HCT116 (cell line): ENCODE data around the gene FHIT. TPM values are rescaled to one million over a fixed set of nuclear protein-coding genes. Genes with fewer than 3 reads are reported as not detected.

ENCODE experiments used
- ATAC-seq: fragments of 200-7000 bp; cut with Tn5 transposase; 2 replicates; pipeline ENCODE4 v1.9.1; 2020; ENCODE audit warnings: mild to moderate bottlenecking, moderate library complexity
- BruUV-seq: library from RNA; stranded (reverse); fragments of 400-500 nt; replicated peaks from 2 replicates; lab custom pipeline; 2021; lab: Mats Ljungman, UMichigan
- CTCF ChIA-PET: fragments of 300-600 bp; sonication (Branson Sonifier 250); formaldehyde crosslinking; loops from one replicate; lab custom pipeline; 2021; ENCODE audit warnings: antibody characterized with exemption; lab: Charles Lee
- POLR2A ChIA-PET: fragments of 300-600, 350-600 bp; sonication (Branson Sonifier 250); formaldehyde crosslinking; loops from one replicate; lab custom pipeline; 2021; ENCODE audit warnings: antibody characterized with exemption; lab: Charles Lee
- RAD21 ChIA-PET, 2 experiments: fragments of 300-600 bp; sonication (Branson Sonifier 250); formaldehyde crosslinking; loops; one replicate each; lab custom pipeline; 2023; ENCODE audit warnings: low total read pairs in 2 of 2; ENCODE audit not compliant: uncharacterized antibody in 2 of 2, unreplicated experiment in 2 of 2, low non-redundant PET in 1 of 2; lab: Charles Lee
- DNase-seq: peaks from one replicate; pipeline ENCODE4 v3.0.0-alpha.2; 2010; ENCODE audit warnings: low read depth, low spot score
- H2AFZ ChIP-seq: fragments of 200-600 bp; shearing (Covaris generic), sonication (generic); 2 replicates; pipeline ENCODE4 v1.6.1; 2017; ENCODE audit warnings: low read depth, mixed run types, mixed read lengths, antibody characterized with exemption, low read length; ENCODE audit not compliant: poor library complexity, severe bottlenecking
- H3K27ac ChIP-seq: 2 replicates; pipeline ENCODE4 v1.5.1; 2012; ENCODE audit warnings: low read depth, low read length
- H3K27me3 ChIP-seq: fragments of 200-600 bp; sonication (generic); 2 replicates; pipeline ENCODE4 v1.6.1; 2016; ENCODE audit warnings: mixed run types, low read length, mixed read lengths; ENCODE audit not compliant: insufficient read depth
- H3K36me3 ChIP-seq, 2 experiments: fragments of 200-500 bp in 1 of 2; fragments of 200-600 bp in 1 of 2; sonication (Bioruptor generic) in 1 of 2; sonication (generic) in 1 of 2; 2 replicates each; pipeline versions ENCODE4 v1.5.1 to v1.6.1; 2014 to 2016; ENCODE audit warnings: low read length in 2 of 2, inconsistent platforms in 1 of 2, mixed read lengths in 1 of 2, mixed run types in 1 of 2; ENCODE audit not compliant: insufficient read depth in 2 of 2, control insufficient read depth in 1 of 2
- H3K4me1 ChIP-seq, 2 experiments: fragments of 200-600 bp in 1 of 2; sonication (generic) in 1 of 2; 2 replicates each; pipeline versions ENCODE4 v1.5.1 to v1.6.1; 2012 to 2017; ENCODE audit warnings: low read length in 2 of 2, inconsistent platforms in 1 of 2, mild to moderate bottlenecking in 1 of 2, mixed read lengths in 1 of 2, mixed run types in 1 of 2, moderate library complexity in 1 of 2; ENCODE audit not compliant: insufficient read depth in 2 of 2, control insufficient read depth in 1 of 2
- H3K4me2 ChIP-seq: fragments of 200-600 bp; sonication (generic); 2 replicates; pipeline ENCODE4 v1.6.1; 2017; ENCODE audit warnings: mixed run types, low read length, mixed read lengths
- H3K4me3 ChIP-seq, 2 experiments: fragments of 200-600 bp in 1 of 2; sonication (generic) in 1 of 2; replicated peaks in 1 of 2; 2 replicates each; pipeline ENCODE4 v1.5.1; 2011 to 2016; ENCODE audit warnings: low read length in 2 of 2, control low read depth in 1 of 2, low read depth in 1 of 2, mild to moderate bottlenecking in 1 of 2, mixed read lengths in 1 of 2, mixed run types in 1 of 2
- H3K79me2 ChIP-seq: fragments of 200-600 bp; sonication (generic); 2 replicates; pipeline ENCODE4 v1.6.1; 2017; ENCODE audit warnings: mild to moderate bottlenecking, mixed run types, low read length, moderate library complexity, mixed read lengths; ENCODE audit not compliant: insufficient read depth
- H3K9ac ChIP-seq: fragments of 200-600 bp; sonication (generic); 2 replicates; pipeline ENCODE4 v1.6.1; 2016; ENCODE audit warnings: low read length, mixed read lengths
- H3K9me2 ChIP-seq: fragments of 200-600 bp; sonication (generic), shearing (Covaris generic); 2 replicates; pipeline ENCODE4 v1.6.1; 2017; ENCODE audit warnings: mixed run types, mild to moderate bottlenecking, moderate library complexity; ENCODE audit not compliant: insufficient read depth
- H3K9me3 ChIP-seq, 2 experiments: fragments of 200-500 bp in 1 of 2; fragments of 200-600 bp in 1 of 2; sonication (Bioruptor generic) in 1 of 2; sonication (generic) in 1 of 2; 2 replicates each; pipeline ENCODE4 v1.6.1; 2014 to 2017; ENCODE audit warnings: low read length in 2 of 2, mixed read lengths in 2 of 2, inconsistent platforms in 1 of 2, low read depth in 1 of 2, mild to moderate bottlenecking in 1 of 2, mixed run types in 1 of 2, moderate library complexity in 1 of 2; ENCODE audit not compliant: control insufficient read depth in 1 of 2, insufficient read depth in 1 of 2
- H4K20me1 ChIP-seq: fragments of 200-600 bp; sonication (generic), shearing (Covaris generic); 2 replicates; pipeline ENCODE4 v1.6.1; 2017; ENCODE audit warnings: mixed run types, mild to moderate bottlenecking, moderate library complexity; ENCODE audit not compliant: insufficient read depth
- CBX3 ChIP-seq: IDR thresholded peaks from 2 replicates; pipeline ENCODE4 v1.6.1; 2012; ENCODE audit warnings: low read depth
- CEBPB ChIP-seq: IDR thresholded peaks from 2 replicates; pipeline ENCODE4 v1.6.1; 2012; ENCODE audit warnings: low read depth
- EGR1 ChIP-seq: IDR thresholded peaks from 2 replicates; pipeline ENCODE4 v1.6.1; 2012; ENCODE audit warnings: low read depth
- ELF1 ChIP-seq: IDR thresholded peaks from 2 replicates; pipeline ENCODE4 v1.6.1; 2012; ENCODE audit warnings: low read depth, borderline replicate concordance
- EZH2 ChIP-seq: fragments of 200-600 bp; sonication (generic); IDR thresholded peaks from 2 replicates; pipeline ENCODE4 v1.6.1; 2017; ENCODE audit warnings: antibody characterized with exemption, mixed run types
- EZH2phosphoT487 ChIP-seq: fragments of 200-600 bp; IDR thresholded peaks from 2 replicates; pipeline ENCODE4 v1.6.1; 2018; ENCODE audit warnings: antibody characterized with exemption, borderline replicate concordance
- JUND ChIP-seq: IDR thresholded peaks from 2 replicates; pipeline ENCODE4 v1.6.1; 2012
- POLR2A ChIP-seq: IDR thresholded peaks from 2 replicates; pipeline ENCODE4 v1.7.0; 2011; ENCODE audit warnings: borderline replicate concordance; ENCODE audit not compliant: insufficient read depth, insufficient read length; ENCODE audit errors: extremely low read depth
- POLR2AphosphoS5 ChIP-seq: IDR thresholded peaks from 2 replicates; pipeline ENCODE4 v1.6.1; 2011; ENCODE audit warnings: mild to moderate bottlenecking, low read depth, low read length, moderate library complexity
- RAD21 ChIP-seq: IDR thresholded peaks from 2 replicates; pipeline ENCODE4 v1.6.1; 2012; ENCODE audit warnings: low read depth, mild to moderate bottlenecking
- SIN3A ChIP-seq: IDR thresholded peaks from 2 replicates; pipeline ENCODE4 v1.6.1; 2012; ENCODE audit warnings: low read depth
- SP1 ChIP-seq: IDR thresholded peaks from 2 replicates; pipeline ENCODE4 v1.6.1; 2012; ENCODE audit warnings: low read depth
- SRF ChIP-seq: IDR thresholded peaks from 2 replicates; pipeline ENCODE4 v1.6.1; 2012; ENCODE audit warnings: low read depth
- TCF7L2 ChIP-seq: IDR thresholded peaks from 2 replicates; pipeline ENCODE4 v1.7.0; 2011; ENCODE audit warnings: borderline replicate concordance, inconsistent platforms; ENCODE audit not compliant: insufficient read depth, insufficient read length; ENCODE audit errors: extremely low read depth
- YY1 ChIP-seq: IDR thresholded peaks from 2 replicates; pipeline ENCODE4 v1.6.1; 2011; ENCODE audit warnings: low read length, low read depth, moderate library complexity, mild to moderate bottlenecking; ENCODE audit not compliant: insufficient replicate concordance; ENCODE audit errors: extremely low read depth
- ZFX ChIP-seq: fragments of 450-650 bp; IDR thresholded peaks from 2 replicates; pipeline ENCODE4 v1.6.1; 2017
- intact Hi-C: fragments of 100-400 bp; cut with micrococcal nuclease; formaldehyde crosslinking; loops from 2 replicates; pipeline ENCODE4 v1.10.0; 2022
- total RNA-seq: library from RNA; stranded (reverse); gene quantifications from one replicate; pipeline ENCODE4 v1.2.1, GENCODE V29; 2021; ENCODE audit not compliant: unreplicated experiment
- TF ChIP-seq, protein P1 (sequence below): IDR thresholded peaks from 2 replicates; pipeline ENCODE4 v1.6.1; 2012; ENCODE audit warnings: low read depth
- TF ChIP-seq, protein P2 (sequence below), 3 experiments: fragments of 200-600 bp in 1 of 3; sonication (generic) in 1 of 3; IDR thresholded peaks in 2 of 3; conservative IDR thresholded peaks in 1 of 3; 2 replicates each; pipeline ENCODE4 v1.5.1; 2012 to 2017; ENCODE audit warnings: low read depth in 2 of 3, low read length in 2 of 3, antibody characterized with exemption in 1 of 3, borderline replicate concordance in 1 of 3, control low read depth in 1 of 3, mild to moderate bottlenecking in 1 of 3, mixed read lengths in 1 of 3, mixed run types in 1 of 3, moderate library complexity in 1 of 3; ENCODE audit not compliant: insufficient read depth in 1 of 3
- TF ChIP-seq, protein P3 (sequence below): IDR thresholded peaks from 2 replicates; pipeline ENCODE4 v1.6.1; 2012
- TF ChIP-seq, protein P4 (sequence below): IDR thresholded peaks from 2 replicates; pipeline ENCODE4 v1.6.1; 2012

Gene FHIT
- total RNA-seq, 1 experiment from 2014 or later: 20.1 TPM

DNA sequence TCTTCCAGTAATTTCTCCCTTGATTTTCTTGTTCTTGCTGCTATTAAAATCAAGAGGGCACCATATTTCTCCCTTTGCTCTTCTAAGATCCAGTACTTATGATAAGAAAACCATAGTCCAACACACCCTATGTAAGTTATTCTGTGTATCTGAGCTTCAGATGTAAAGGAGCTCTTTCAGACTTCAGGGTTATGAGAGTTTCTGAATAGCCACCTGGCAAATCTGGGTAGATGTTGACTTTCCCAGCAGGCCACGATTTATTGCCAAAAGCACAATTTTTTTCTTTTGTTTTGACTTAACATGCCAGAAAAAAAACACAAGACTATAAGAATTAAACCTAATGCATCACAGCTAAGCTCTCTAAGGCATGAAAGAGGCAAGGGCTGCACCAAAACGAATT, 1045.0 kb downstream of the FHIT start (continued):
- TF ChIP-seq, protein P1, sequence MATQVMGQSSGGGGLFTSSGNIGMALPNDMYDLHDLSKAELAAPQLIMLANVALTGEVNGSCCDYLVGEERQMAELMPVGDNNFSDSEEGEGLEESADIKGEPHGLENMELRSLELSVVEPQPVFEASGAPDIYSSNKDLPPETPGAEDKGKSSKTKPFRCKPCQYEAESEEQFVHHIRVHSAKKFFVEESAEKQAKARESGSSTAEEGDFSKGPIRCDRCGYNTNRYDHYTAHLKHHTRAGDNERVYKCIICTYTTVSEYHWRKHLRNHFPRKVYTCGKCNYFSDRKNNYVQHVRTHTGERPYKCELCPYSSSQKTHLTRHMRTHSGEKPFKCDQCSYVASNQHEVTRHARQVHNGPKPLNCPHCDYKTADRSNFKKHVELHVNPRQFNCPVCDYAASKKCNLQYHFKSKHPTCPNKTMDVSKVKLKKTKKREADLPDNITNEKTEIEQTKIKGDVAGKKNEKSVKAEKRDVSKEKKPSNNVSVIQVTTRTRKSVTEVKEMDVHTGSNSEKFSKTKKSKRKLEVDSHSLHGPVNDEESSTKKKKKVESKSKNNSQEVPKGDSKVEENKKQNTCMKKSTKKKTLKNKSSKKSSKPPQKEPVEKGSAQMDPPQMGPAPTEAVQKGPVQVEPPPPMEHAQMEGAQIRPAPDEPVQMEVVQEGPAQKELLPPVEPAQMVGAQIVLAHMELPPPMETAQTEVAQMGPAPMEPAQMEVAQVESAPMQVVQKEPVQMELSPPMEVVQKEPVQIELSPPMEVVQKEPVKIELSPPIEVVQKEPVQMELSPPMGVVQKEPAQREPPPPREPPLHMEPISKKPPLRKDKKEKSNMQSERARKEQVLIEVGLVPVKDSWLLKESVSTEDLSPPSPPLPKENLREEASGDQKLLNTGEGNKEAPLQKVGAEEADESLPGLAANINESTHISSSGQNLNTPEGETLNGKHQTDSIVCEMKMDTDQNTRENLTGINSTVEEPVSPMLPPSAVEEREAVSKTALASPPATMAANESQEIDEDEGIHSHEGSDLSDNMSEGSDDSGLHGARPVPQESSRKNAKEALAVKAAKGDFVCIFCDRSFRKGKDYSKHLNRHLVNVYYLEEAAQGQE: no peak
- TF ChIP-seq ZFX: no peak
- TF ChIP-seq JUND: no peak
- TF ChIP-seq EGR1: no peak
- no peak for TF ChIP-seq POLR2A
- no peak for TF ChIP-seq TCF7L2
- no peak for TF ChIP-seq EZH2
- TF ChIP-seq, all 23 proteins: peak for 0

DNA sequence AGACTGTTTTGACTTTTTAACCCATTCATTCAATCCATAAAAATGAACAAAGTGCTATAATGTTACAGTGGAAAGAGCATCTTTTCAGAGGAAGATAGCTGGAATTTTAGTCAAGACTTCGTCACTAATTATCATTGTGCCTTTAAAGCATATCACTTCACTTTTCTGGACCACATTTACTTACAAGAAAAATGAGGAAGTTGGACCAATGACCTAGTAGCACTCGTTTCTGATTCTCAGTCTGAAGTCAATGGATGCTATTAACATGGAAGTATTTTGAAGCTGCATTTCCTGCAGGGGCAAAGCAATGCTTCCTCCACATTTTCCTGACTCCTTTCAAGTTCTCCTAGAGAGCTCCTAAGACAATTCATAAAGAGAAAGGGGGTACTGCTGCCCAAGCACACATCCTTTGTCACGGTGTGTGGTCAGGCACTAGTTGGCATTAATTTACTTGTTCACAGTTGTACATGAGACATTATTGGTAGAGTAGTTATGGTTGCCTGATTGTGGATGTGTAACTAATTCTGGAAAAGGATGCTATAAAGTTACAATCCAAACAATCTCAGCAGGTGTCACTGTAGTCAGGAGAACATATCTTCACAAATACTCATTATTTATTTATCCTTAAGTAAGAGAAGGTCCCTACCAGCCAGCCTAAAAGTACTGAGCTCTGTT, 1049.1 kb downstream of the FHIT start:
- CTCF ChIA-PET: no interaction called here
- no TSS peak for BruUV-seq
- TF ChIP-seq ZFX: no peak
- no peak for TF ChIP-seq SRF
- TF ChIP-seq, protein P2, sequence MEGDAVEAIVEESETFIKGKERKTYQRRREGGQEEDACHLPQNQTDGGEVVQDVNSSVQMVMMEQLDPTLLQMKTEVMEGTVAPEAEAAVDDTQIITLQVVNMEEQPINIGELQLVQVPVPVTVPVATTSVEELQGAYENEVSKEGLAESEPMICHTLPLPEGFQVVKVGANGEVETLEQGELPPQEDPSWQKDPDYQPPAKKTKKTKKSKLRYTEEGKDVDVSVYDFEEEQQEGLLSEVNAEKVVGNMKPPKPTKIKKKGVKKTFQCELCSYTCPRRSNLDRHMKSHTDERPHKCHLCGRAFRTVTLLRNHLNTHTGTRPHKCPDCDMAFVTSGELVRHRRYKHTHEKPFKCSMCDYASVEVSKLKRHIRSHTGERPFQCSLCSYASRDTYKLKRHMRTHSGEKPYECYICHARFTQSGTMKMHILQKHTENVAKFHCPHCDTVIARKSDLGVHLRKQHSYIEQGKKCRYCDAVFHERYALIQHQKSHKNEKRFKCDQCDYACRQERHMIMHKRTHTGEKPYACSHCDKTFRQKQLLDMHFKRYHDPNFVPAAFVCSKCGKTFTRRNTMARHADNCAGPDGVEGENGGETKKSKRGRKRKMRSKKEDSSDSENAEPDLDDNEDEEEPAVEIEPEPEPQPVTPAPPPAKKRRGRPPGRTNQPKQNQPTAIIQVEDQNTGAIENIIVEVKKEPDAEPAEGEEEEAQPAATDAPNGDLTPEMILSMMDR (IDR thresholded peaks at IDR 0.05 in 2 of 3, conservative IDR thresholded peaks at IDR 0.05 in 1 of 3; ENCODE audit: borderline replicate concordance in 1 of 3, insufficient read depth in 1 of 3, low read depth in 2 of 3, low read length in 2 of 3): no peak
- TF ChIP-seq CEBPB: no peak
- no peak for TF ChIP-seq EZH2phosphoT487
- TF ChIP-seq, protein P3, sequence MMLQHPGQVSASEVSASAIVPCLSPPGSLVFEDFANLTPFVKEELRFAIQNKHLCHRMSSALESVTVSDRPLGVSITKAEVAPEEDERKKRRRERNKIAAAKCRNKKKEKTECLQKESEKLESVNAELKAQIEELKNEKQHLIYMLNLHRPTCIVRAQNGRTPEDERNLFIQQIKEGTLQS: no peak
- no peak for TF ChIP-seq YY1
- TF ChIP-seq JUND: no peak
- TF ChIP-seq EGR1: no peak
- TF ChIP-seq POLR2AphosphoS5: no peak
- no peak for TF ChIP-seq CBX3
- no peak for TF ChIP-seq SIN3A
- no peak for TF ChIP-seq SP1
- TF ChIP-seq, protein P4, sequence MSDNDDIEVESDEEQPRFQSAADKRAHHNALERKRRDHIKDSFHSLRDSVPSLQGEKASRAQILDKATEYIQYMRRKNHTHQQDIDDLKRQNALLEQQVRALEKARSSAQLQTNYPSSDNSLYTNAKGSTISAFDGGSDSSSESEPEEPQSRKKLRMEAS: no peak
- no peak for TF ChIP-seq ELF1
- no peak for TF ChIP-seq RAD21

More for the DNA sequence above, 1049.1 kb downstream of the FHIT start:
- Histone ChIP-seq H3K79me2 (no peaks in the 10 kb centered on the region), H3K9ac (no peak overlapping the region), H3K4me1 (no peaks in the 10 kb centered on the region), H2AFZ (no peak overlapping the region), H3K4me2 (no peak overlapping the region), H3K27me3 (no peaks in the 10 kb centered on the region), H3K4me3 (no peak overlapping the region), H3K27ac (no peak overlapping the region), H4K20me1 (no peaks in the 10 kb centered on the region), H3K9me2 (no peaks in the 10 kb centered on the region), H3K9me3 (no peaks in the 10 kb centered on the region), H3K36me3 (no peaks in the 10 kb centered on the region)
- POLR2A ChIA-PET: no interaction called here
- no peak for DNase-seq
- RAD21 ChIA-PET: no interaction called here
- ATAC-seq: no peak
- intact Hi-C loops: no loop called here
